ENCODE data around the gene MAMDC2.

DNA sequence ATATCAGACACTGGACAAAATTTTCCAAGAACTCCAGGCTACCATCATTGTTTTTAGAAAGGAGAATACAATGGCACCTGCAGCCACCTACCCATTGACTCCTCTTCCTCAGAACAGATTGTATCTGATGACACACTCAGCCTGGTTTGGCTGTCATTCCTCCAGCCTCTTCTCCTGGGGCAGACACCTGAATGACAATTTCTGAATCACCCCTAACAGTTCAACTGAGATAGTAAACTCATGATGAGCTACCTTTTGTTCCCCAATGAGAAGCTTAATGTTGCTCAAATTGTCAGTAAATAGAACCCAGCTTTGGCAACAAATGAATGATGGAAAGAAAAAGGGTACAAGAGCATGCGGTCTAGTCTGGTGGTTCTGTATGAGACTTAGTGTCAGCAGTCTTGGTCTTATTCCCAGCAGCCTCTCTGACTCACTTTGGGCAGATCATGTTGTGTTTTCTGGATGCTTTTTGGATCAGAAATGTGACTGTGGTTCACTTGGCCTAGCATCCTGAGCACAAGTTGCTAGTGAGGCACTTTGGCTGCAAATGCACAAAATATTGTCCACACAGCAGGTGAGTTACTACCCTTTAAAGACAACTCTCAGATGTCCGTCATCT is 78.3 kb downstream of the MAMDC2 start:
- TF ChIP-seq POLR2A (IDR thresholded peaks at IDR 0.05) (no peak), CTCF (IDR thresholded peaks at IDR 0.05) (no peak)
